ENCODE results near the gene TRAPPC1.

DNA sequence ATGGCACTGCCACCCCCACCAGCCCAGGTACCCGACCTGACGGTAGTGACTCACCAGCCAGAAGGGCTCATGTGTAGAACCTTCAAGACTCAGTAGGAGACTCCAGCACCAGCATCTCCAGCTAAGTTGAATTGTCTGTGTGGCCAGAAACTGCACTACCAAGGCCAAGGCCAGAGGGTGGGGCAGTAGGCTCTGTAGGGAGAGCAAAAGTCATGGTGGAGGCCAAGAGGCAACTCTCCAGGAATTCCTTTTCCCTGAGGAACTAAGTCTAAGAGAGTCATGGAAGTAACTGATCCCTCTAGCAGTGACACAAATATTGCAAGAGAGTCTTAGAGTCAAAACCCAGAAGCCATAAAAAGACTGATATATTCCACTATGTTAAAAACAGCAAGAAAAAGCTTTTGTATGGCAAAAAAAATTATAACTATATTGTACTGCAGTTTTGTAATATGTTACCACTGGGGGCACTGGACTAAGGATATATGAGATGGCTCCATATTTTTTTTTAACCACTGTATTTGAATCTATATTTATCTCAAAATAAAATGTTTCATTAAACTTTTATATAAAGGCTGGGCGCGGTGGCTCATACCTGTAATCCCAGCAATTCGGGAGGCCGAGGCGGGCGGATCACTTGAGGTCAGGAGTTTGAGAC, 40.5 kb upstream of the TRAPPC1 start:
- TF ChIP-seq POLR2AphosphoS5 (IDR thresholded peaks at IDR 0.05; ENCODE audit: borderline replicate concordance, low read depth, low read length) (no peak), EZH2 (IDR thresholded peaks at IDR 0.05) (no peak), FOXP2 (optimal IDR thresholded peaks at IDR 0.05; ENCODE audit: control extremely low read depth, extremely low read length, insufficient read depth) (no peak)
